ENCODE results near the gene GUCA1C. TPM values are rescaled to one million over a fixed set of nuclear protein-coding genes. Genes with fewer than 3 reads are reported as not detected.

GUCA1C gene
- total and polyA plus RNA-seq, 2 of the 13 experiments (the other 11 are each of a cell fraction or from before 2014, with no cell fraction given) = not detected

DNA sequence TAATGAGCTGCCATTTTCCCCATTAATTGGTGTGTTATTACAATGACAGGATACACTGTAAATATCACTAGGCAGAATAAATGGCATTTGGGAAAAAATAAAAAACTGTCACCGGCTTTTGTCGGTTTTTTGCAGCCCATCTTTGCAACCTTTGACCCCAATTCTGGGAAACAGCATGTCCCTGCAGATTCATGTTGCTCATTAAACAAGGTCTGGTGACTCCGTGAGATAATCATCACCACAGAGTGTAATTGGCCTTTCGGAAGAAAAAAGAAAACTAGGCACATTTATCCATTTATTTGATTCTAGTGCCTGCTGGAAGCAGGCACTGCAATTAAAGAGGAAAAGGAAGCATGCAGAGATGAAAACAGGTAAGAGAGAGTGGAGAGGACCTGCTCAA, 66.6 kb downstream of the GUCA1C start (continued):
- TF ChIP-seq, protein P1, sequence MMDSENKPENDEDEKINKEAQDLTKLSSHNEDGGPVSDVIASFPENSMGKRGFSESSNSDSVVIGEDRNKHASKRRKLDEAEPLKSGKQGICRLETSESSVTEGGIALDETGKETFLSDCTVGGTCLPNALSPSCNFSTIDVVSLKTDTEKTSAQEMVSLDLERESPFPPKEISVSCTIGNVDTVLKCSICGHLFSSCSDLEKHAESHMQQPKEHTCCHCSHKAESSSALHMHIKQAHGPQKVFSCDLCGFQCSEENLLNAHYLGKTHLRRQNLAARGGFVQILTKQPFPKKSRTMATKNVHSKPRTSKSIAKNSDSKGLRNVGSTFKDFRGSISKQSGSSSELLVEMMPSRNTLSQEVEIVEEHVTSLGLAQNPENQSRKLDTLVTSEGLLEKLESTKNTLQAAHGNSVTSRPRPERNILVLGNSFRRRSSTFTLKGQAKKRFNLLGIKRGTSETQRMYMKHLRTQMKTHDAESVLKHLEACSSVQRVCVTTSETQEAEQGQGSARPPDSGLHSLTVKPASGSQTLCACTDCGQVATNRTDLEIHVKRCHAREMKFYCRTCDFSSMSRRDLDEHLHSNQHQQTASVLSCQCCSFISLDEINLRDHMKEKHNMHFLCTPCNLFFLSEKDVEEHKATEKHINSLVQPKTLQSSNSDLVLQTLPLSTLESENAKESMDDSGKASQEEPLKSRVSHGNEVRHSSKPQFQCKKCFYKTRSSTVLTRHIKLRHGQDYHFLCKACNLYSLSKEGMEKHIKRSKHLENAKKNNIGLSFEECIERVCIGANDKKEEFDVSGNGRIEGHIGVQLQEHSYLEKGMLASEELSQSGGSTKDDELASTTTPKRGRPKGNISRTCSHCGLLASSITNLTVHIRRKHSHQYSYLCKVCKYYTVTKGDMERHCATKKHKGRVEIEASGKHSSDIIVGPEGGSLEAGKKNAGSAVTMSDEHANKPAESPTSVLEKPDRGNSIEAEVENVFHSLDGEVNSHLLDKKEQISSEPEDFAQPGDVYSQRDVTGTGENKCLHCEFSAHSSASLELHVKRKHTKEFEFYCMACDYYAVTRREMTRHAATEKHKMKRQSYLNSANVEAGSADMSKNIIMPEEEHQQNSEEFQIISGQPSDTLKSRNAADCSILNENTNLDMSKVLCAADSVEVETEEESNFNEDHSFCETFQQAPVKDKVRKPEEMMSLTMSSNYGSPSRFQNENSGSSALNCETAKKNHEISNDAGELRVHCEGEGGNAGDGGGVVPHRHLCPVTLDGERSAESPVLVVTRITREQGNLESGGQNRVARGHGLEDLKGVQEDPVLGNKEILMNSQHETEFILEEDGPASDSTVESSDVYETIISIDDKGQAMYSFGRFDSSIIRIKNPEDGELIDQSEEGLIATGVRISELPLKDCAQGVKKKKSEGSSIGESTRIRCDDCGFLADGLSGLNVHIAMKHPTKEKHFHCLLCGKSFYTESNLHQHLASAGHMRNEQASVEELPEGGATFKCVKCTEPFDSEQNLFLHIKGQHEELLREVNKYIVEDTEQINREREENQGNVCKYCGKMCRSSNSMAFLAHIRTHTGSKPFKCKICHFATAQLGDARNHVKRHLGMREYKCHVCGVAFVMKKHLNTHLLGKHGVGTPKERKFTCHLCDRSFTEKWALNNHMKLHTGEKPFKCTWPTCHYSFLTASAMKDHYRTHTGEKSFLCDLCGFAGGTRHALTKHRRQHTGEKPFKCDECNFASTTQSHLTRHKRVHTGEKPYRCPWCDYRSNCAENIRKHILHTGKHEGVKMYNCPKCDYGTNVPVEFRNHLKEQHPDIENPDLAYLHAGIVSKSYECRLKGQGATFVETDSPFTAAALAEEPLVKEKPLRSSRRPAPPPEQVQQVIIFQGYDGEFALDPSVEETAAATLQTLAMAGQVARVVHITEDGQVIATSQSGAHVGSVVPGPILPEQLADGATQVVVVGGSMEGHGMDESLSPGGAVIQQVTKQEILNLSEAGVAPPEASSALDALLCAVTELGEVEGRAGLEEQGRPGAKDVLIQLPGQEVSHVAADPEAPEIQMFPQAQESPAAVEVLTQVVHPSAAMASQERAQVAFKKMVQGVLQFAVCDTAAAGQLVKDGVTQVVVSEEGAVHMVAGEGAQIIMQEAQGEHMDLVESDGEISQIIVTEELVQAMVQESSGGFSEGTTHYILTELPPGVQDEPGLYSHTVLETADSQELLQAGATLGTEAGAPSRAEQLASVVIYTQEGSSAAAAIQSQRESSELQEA (CRISPR knock-in tag; IDR thresholded peaks at IDR 0.05; ENCODE audit: not compliant biosample characterization) = no peak

DNA sequence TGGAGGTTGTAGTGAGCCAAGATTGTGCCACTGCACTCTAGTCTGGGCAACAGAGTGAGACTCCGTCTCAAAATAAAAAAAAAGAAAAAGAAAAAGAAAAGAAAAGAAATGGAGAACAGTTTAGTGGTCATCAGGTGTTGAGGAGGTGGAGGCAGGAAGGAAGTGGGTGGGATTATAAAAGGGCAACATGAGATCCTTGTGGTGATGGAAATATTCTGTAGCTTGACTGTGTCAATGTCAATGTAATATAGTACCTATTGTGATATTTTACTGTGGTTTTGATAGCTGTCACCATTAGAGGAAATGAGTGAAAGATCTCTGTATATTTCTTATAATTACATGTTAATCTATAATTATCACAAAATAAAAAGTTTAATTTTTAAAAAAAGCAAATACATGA, 70.3 kb downstream of the GUCA1C start:
- DNase-seq (ENCODE audit: low spot score) (no peak), FAIRE-seq (no peak), ATAC-seq (no peak)
- no peak overlapping the region for H3K4me3 ChIP-seq (replicated peaks in 1 of 3; ENCODE audit: insufficient read depth in 1 of 3, low read depth in 2 of 3, low read length in 3 of 3)
- no peaks in the 10 kb centered on the region for H4K20me1 ChIP-seq (ENCODE audit: insufficient read depth, low read length)
- ChIA-PET POLR2A (no interaction called here), CTCF (ENCODE audit: low intra/inter-chr PET ratio, low total read pairs) (no interaction called here)
- H3K9me3 ChIP-seq (ENCODE audit: low read length) = no peaks in the 10 kb centered on the region
- H3K27me3 ChIP-seq (ENCODE audit: control insufficient read depth in 1 of 2, insufficient read depth in 2 of 2, low read length in 2 of 2) = no peaks in the 10 kb centered on the region
- no peaks in the 10 kb centered on the region for H3K79me2 ChIP-seq (ENCODE audit: insufficient read depth, low read length)
- H2AFZ ChIP-seq (ENCODE audit: low read length) = no peak overlapping the region
- H3K4me2 ChIP-seq (ENCODE audit: low read depth, low read length) = no peak overlapping the region
- no peak overlapping the region for H3K27ac ChIP-seq (ENCODE audit: extremely low read length, insufficient read depth, low read length)
- intact Hi-C loops (cut with micrococcal nuclease; ENCODE audit: unreplicated experiment) (no loop called here), in situ Hi-C loops (cut with HindIII; ENCODE audit: extremely low pct_ligation_motif_present, low pct_unique_long_range_greater_than_20kb) (loop anchor here (10.0 kb wide), 1 partner anchor 219 kb away; no protein-coding TSS in a partner anchor)
- H3K4me1 ChIP-seq (ENCODE audit: insufficient read depth, low read length) = no peaks in the 10 kb centered on the region
- 0% methylated on average over 1 of the region's 1 CpG for WGBS (ENCODE audit: low lambda C conversion rate)
- H3K36me3 ChIP-seq (replicated peaks in 1 of 2; ENCODE audit: control insufficient read depth in 1 of 2, insufficient read depth in 2 of 2, low read length in 2 of 2) = no peaks in the 10 kb centered on the region
- BruUV-seq (replicated peaks) = no TSS peak
- no peak overlapping the region for H3K9ac ChIP-seq (ENCODE audit: insufficient read depth, low read depth, low read length)
- TF ChIP-seq, protein P2, sequence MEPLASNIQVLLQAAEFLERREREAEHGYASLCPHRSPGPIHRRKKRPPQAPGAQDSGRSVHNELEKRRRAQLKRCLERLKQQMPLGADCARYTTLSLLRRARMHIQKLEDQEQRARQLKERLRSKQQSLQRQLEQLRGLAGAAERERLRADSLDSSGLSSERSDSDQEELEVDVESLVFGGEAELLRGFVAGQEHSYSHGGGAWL (CRISPR knock-in tag; IDR thresholded peaks at IDR 0.05) = no peak
- TF ChIP-seq, protein P3, sequence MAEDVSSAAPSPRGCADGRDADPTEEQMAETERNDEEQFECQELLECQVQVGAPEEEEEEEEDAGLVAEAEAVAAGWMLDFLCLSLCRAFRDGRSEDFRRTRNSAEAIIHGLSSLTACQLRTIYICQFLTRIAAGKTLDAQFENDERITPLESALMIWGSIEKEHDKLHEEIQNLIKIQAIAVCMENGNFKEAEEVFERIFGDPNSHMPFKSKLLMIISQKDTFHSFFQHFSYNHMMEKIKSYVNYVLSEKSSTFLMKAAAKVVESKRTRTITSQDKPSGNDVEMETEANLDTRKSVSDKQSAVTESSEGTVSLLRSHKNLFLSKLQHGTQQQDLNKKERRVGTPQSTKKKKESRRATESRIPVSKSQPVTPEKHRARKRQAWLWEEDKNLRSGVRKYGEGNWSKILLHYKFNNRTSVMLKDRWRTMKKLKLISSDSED (CRISPR knock-in tag; IDR thresholded peaks at IDR 0.05) = no peak
- TF ChIP-seq XBP1 (CRISPR knock-in tag; IDR thresholded peaks at IDR 0.05) (no peak), ZNF460 (CRISPR knock-in tag; IDR thresholded peaks at IDR 0.05; ENCODE audit: borderline replicate concordance) (no peak), ZFP36 (IDR thresholded peaks at IDR 0.05; ENCODE audit: borderline replicate concordance, low read depth, low read length, partially characterized antibody) (no peak), ZNF781 (CRISPR knock-in tag; IDR thresholded peaks at IDR 0.05; ENCODE audit: borderline replicate concordance, not compliant biosample characterization) (no peak), KAT2B (IDR thresholded peaks at IDR 0.05; ENCODE audit: borderline replicate concordance, low read depth, low read length) (no peak), ZNF564 (CRISPR knock-in tag; IDR thresholded peaks at IDR 0.05) (no peak), SCMH1 (CRISPR knock-in tag; IDR thresholded peaks at IDR 0.05; ENCODE audit: borderline replicate concordance) (no peak), FOXA1 (IDR thresholded peaks at IDR 0.05) (no peak), FOXA1 (CRISPR knock-in tag; IDR thresholded peaks at IDR 0.05) (no peak), ZNF615 (CRISPR knock-in tag; IDR thresholded peaks at IDR 0.05; ENCODE audit: borderline replicate concordance) (no peak), MAF1 (CRISPR knock-in tag; IDR thresholded peaks at IDR 0.05; ENCODE audit: borderline replicate concordance) (no peak)
